K562 (cell line): ENCODE data around the gene U2AF1L4. TPM values are rescaled to one million over a fixed set of nuclear protein-coding genes. Genes with fewer than 3 reads are reported as not detected.

Experiments used
- ESRRA ChIP-seq: fragments of 450-650 bp; IDR thresholded peaks from 2 replicates; pipeline ENCODE4 v1.6.1; 2014; ENCODE audit warnings: low read depth, mild to moderate bottlenecking, moderate library complexity, borderline replicate concordance
- NFYB ChIP-seq: IDR thresholded peaks from 2 replicates; pipeline ENCODE4 v1.6.1; 2011; ENCODE audit warnings: mild to moderate bottlenecking, moderate library complexity; ENCODE audit not compliant: insufficient read length; ENCODE audit errors: extremely low read depth
- NRF1 ChIP-seq, 2 experiments: fragments of 450-650 bp; IDR thresholded peaks in 1 of 2; conservative IDR thresholded peaks in 1 of 2; 2 replicates each; pipeline ENCODE4 v1.6.1; 2014; ENCODE audit warnings: mild to moderate bottlenecking in 2 of 2
- PURB ChIP-seq: sonication (generic); formaldehyde crosslinking; IDR thresholded peaks from 2 replicates; pipeline ENCODE4 v1.9.0; 2021; ENCODE audit warnings: low read depth, mild to moderate bottlenecking, missing genetic modification reagents
- polyA plus RNA-seq, 8 experiments: library from polyadenylated mRNA; depleted of rRNA in 4 of 8; stranded (reverse) in 5 of 8; unstranded in 3 of 8; fragments of >200 nt; fragmentation: Nextera tagmentation in 2 of 8; fragmentation: Illumina TruSeq in 1 of 8; extraction: Ambion mirVana in 2 of 8; extraction: Trizol in 1 of 8; gene quantifications; 2 replicates each; pipeline versions ENCODE4 v1.2.1 to v1.2.3, GENCODE V29; 2011 to 2014; ENCODE audit warnings: inconsistent platforms in 1 of 8, missing spikeins in 1 of 8
- total RNA-seq, 7 experiments: library from RNA; depleted of rRNA in 6 of 7; stranded (reverse); fragments of >200 nt in 6 of 7; fragmentation: Illumina TruSeq in 2 of 7; extraction: Trizol in 2 of 7; gene quantifications; 2 replicates each; pipeline versions ENCODE4 v1.2.1 to v1.2.3, GENCODE V29; 2011 to 2021; ENCODE audit warnings: low replicate concordance in 1 of 7
- TF ChIP-seq, protein P1 (sequence below): fragments of 450-650 bp; IDR thresholded peaks from 2 replicates; pipeline ENCODE4 v1.6.1; 2016; ENCODE audit warnings: mild to moderate bottlenecking, moderate library complexity
- TF ChIP-seq, protein P2 (sequence below): sonication (generic); formaldehyde crosslinking; IDR thresholded peaks from 2 replicates; pipeline ENCODE4 v1.8.0; 2022; ENCODE audit warnings: mild to moderate bottlenecking, missing genetic modification reagents
- TF ChIP-seq, protein P3 (sequence below), 3 experiments: IDR thresholded peaks in 2 of 3; conservative IDR thresholded peaks in 1 of 3; 2 replicates each; pipeline ENCODE4 v1.5.1; 2011 to 2012; ENCODE audit warnings: low read length in 3 of 3, mild to moderate bottlenecking in 3 of 3, control low read depth in 2 of 3, improper control_type of control experiment in 1 of 3, inconsistent platforms in 1 of 3, low read depth in 1 of 3, mixed read lengths in 1 of 3, moderate library complexity in 1 of 3; ENCODE audit not compliant: insufficient read depth in 2 of 3

U2AF1L4 gene
- total and polyA plus RNA-seq, 9 of the 15 experiments (the other 6 are each of a cell fraction or from before 2014, with no cell fraction given): 8.4 to 19.5 (median 12.6) TPM

DNA sequence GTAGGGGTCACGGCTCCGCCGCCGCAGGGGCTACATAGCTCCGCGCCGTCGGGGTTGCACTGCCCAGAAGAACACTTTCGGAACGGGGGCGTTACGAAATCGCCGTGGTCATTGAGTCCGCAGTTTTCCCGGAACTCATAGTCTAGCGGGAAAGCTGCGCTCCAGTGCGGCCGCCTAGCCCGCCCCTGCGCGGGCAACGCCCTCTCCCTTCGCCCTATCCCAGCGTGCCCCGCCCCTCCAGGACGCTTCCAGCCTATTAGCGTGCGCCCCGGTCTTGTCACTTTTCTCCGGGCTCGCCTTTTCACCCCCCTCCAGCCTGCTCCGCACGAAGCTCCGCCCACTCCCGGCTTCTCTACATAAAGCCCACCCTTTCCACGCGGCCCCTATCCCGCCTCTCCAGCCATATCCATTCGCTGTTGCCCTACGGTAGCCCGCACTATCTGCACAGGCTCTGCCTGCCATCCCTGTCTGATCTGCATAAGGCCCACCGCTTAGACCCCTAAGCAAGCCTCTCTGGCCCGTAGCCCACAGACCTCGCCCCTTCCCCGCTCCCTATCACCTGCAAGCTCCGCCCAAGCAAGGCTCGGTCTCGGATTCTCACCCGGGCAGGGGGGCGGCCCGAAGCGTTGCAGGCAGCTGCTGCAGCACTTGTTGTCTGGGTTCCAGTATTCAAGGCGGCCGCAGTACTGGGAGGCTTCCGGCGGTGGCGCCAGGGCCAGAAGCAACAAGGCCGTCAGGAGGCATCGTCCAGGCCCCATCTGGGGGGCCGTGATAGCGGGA lies 4.6 kb downstream of the U2AF1L4 start (continued):
- TF ChIP-seq, protein P1, sequence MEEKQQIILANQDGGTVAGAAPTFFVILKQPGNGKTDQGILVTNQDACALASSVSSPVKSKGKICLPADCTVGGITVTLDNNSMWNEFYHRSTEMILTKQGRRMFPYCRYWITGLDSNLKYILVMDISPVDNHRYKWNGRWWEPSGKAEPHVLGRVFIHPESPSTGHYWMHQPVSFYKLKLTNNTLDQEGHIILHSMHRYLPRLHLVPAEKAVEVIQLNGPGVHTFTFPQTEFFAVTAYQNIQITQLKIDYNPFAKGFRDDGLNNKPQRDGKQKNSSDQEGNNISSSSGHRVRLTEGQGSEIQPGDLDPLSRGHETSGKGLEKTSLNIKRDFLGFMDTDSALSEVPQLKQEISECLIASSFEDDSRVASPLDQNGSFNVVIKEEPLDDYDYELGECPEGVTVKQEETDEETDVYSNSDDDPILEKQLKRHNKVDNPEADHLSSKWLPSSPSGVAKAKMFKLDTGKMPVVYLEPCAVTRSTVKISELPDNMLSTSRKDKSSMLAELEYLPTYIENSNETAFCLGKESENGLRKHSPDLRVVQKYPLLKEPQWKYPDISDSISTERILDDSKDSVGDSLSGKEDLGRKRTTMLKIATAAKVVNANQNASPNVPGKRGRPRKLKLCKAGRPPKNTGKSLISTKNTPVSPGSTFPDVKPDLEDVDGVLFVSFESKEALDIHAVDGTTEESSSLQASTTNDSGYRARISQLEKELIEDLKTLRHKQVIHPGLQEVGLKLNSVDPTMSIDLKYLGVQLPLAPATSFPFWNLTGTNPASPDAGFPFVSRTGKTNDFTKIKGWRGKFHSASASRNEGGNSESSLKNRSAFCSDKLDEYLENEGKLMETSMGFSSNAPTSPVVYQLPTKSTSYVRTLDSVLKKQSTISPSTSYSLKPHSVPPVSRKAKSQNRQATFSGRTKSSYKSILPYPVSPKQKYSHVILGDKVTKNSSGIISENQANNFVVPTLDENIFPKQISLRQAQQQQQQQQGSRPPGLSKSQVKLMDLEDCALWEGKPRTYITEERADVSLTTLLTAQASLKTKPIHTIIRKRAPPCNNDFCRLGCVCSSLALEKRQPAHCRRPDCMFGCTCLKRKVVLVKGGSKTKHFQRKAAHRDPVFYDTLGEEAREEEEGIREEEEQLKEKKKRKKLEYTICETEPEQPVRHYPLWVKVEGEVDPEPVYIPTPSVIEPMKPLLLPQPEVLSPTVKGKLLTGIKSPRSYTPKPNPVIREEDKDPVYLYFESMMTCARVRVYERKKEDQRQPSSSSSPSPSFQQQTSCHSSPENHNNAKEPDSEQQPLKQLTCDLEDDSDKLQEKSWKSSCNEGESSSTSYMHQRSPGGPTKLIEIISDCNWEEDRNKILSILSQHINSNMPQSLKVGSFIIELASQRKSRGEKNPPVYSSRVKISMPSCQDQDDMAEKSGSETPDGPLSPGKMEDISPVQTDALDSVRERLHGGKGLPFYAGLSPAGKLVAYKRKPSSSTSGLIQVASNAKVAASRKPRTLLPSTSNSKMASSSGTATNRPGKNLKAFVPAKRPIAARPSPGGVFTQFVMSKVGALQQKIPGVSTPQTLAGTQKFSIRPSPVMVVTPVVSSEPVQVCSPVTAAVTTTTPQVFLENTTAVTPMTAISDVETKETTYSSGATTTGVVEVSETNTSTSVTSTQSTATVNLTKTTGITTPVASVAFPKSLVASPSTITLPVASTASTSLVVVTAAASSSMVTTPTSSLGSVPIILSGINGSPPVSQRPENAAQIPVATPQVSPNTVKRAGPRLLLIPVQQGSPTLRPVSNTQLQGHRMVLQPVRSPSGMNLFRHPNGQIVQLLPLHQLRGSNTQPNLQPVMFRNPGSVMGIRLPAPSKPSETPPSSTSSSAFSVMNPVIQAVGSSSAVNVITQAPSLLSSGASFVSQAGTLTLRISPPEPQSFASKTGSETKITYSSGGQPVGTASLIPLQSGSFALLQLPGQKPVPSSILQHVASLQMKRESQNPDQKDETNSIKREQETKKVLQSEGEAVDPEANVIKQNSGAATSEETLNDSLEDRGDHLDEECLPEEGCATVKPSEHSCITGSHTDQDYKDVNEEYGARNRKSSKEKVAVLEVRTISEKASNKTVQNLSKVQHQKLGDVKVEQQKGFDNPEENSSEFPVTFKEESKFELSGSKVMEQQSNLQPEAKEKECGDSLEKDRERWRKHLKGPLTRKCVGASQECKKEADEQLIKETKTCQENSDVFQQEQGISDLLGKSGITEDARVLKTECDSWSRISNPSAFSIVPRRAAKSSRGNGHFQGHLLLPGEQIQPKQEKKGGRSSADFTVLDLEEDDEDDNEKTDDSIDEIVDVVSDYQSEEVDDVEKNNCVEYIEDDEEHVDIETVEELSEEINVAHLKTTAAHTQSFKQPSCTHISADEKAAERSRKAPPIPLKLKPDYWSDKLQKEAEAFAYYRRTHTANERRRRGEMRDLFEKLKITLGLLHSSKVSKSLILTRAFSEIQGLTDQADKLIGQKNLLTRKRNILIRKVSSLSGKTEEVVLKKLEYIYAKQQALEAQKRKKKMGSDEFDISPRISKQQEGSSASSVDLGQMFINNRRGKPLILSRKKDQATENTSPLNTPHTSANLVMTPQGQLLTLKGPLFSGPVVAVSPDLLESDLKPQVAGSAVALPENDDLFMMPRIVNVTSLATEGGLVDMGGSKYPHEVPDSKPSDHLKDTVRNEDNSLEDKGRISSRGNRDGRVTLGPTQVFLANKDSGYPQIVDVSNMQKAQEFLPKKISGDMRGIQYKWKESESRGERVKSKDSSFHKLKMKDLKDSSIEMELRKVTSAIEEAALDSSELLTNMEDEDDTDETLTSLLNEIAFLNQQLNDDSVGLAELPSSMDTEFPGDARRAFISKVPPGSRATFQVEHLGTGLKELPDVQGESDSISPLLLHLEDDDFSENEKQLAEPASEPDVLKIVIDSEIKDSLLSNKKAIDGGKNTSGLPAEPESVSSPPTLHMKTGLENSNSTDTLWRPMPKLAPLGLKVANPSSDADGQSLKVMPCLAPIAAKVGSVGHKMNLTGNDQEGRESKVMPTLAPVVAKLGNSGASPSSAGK: no peak
- TF ChIP-seq, protein P2, sequence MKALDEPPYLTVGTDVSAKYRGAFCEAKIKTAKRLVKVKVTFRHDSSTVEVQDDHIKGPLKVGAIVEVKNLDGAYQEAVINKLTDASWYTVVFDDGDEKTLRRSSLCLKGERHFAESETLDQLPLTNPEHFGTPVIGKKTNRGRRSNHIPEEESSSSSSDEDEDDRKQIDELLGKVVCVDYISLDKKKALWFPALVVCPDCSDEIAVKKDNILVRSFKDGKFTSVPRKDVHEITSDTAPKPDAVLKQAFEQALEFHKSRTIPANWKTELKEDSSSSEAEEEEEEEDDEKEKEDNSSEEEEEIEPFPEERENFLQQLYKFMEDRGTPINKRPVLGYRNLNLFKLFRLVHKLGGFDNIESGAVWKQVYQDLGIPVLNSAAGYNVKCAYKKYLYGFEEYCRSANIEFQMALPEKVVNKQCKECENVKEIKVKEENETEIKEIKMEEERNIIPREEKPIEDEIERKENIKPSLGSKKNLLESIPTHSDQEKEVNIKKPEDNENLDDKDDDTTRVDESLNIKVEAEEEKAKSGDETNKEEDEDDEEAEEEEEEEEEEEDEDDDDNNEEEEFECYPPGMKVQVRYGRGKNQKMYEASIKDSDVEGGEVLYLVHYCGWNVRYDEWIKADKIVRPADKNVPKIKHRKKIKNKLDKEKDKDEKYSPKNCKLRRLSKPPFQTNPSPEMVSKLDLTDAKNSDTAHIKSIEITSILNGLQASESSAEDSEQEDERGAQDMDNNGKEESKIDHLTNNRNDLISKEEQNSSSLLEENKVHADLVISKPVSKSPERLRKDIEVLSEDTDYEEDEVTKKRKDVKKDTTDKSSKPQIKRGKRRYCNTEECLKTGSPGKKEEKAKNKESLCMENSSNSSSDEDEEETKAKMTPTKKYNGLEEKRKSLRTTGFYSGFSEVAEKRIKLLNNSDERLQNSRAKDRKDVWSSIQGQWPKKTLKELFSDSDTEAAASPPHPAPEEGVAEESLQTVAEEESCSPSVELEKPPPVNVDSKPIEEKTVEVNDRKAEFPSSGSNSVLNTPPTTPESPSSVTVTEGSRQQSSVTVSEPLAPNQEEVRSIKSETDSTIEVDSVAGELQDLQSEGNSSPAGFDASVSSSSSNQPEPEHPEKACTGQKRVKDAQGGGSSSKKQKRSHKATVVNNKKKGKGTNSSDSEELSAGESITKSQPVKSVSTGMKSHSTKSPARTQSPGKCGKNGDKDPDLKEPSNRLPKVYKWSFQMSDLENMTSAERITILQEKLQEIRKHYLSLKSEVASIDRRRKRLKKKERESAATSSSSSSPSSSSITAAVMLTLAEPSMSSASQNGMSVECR: peak; percentile 71; the same call in 1 of the 2 replicates
- peak; percentile 50; the same call in 1 of the 2 replicates for TF ChIP-seq ESRRA
- no peak for TF ChIP-seq PURB
- TF ChIP-seq NFYB: peak; percentile 37
- TF ChIP-seq NRF1 (conservative IDR thresholded peaks at IDR 0.05 in 1 of 2, IDR thresholded peaks at IDR 0.05 in 1 of 2): peak; percentile 95
- TF ChIP-seq, protein P3, sequence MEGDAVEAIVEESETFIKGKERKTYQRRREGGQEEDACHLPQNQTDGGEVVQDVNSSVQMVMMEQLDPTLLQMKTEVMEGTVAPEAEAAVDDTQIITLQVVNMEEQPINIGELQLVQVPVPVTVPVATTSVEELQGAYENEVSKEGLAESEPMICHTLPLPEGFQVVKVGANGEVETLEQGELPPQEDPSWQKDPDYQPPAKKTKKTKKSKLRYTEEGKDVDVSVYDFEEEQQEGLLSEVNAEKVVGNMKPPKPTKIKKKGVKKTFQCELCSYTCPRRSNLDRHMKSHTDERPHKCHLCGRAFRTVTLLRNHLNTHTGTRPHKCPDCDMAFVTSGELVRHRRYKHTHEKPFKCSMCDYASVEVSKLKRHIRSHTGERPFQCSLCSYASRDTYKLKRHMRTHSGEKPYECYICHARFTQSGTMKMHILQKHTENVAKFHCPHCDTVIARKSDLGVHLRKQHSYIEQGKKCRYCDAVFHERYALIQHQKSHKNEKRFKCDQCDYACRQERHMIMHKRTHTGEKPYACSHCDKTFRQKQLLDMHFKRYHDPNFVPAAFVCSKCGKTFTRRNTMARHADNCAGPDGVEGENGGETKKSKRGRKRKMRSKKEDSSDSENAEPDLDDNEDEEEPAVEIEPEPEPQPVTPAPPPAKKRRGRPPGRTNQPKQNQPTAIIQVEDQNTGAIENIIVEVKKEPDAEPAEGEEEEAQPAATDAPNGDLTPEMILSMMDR (IDR thresholded peaks at IDR 0.05 in 2 of 3, conservative IDR thresholded peaks at IDR 0.05 in 1 of 3; ENCODE audit: insufficient read depth in 2 of 3, low read depth in 1 of 3, low read length in 3 of 3): peak; percentile 46 to 61 (median 53); a peak in 5 of 6 replicates
